CD4-positive, alpha-beta T cell treated with Interleukin-6 for 4 hours (primary cell): ENCODE results near the gene SLC46A3.
"Not testable (repeated sequence)": the region's sequence is repeated elsewhere in the genome, so short reads cannot be mapped to it uniquely, and the experiment has no call there.

ENCODE experiments used
- DNase-seq: peaks from one replicate; pipeline ENCODE4 v3.0.0-alpha.2; 2020; ENCODE audit warnings: mixed read lengths

Gene SLC46A3

DNA sequence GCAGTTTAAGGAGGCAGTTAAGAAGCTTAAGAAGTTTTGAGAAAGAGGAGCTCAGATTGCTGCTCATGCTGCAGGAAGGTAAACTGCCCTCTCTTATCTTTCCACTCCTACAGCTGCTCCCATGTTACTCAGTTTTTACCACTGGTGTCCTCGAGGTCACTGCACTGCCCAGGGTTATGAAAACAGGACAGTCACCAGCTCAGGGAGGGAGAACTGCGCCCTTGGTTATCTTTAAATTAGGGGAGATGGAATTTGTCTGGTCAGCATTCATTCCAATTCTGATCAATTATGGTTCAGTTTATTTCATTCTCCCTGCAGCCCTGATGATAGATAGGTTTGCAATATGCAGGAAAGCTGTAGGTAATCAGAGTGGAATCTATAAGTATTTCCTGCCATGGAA is 10.8 kb upstream of the SLC46A3 start:
- DNase-seq, result no peak

DNA sequence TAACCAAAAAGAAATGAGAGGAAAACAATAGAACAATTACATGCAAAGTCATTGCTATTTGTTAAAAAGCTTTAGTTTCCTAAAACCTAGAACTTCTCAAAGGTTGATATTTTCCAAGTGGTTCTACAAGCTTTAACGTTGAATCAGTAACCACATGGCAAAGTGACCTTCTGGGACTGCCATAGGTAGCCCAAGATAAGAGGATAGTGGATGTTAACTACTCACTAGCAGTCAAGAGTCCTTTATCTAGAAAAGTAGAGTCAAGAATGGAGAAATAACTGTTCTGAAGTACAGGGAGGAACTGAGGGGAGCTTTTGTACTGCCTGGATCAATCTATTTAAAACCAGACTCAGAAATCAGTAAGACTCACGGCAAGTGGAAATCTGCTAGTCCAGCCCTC is 9.9 kb upstream of the SLC46A3 start:
- DNase-seq, result no peak

DNA sequence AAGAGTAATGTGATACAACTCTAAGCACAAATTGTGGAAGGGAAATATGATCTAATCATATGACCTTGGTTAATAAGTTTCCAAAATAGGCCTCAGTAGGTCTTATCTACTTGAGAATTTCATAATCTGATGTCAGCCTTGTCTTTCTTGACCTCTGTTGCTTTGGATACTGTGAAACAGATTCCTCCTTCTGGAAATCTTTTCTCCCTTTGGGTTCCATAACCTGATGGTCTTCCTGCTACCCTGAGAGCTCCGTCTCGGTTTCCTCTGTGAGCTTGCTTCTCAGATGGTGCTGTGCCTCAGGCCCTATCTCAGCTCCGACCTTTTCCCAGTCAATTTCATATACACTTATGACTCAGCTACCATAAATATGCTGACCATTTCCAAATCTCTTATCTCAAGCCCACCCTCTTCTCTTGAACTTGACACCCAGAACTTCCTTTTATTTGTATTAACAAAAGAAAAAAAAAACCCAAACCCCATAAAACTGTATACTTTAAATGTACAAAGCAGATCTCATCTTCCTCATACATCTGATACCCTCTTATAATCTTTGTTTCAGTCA is 6.4 kb upstream of the SLC46A3 start:
- no peak for DNase-seq

DNA sequence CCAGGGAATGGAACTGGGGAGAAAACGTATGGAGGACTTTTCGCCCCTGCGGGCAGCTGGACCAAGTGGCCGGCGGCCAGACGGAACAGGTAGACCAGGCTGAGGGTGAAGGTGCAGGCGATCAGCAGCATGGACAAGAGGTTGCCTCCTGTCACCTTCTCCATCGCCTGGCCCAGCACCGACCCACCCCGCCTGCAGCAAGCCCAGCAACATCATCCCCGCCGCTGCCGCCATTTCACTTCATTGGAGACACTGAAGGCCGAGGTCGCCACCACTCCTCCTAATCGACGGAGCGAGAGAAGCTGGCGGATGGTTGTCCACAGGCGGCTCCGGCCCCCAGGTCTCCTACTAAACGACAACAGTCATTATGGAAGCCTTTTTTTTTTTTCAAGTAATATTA is 5.0 kb upstream of the SLC46A3 start:
- DNase-seq, result no peak

DNA sequence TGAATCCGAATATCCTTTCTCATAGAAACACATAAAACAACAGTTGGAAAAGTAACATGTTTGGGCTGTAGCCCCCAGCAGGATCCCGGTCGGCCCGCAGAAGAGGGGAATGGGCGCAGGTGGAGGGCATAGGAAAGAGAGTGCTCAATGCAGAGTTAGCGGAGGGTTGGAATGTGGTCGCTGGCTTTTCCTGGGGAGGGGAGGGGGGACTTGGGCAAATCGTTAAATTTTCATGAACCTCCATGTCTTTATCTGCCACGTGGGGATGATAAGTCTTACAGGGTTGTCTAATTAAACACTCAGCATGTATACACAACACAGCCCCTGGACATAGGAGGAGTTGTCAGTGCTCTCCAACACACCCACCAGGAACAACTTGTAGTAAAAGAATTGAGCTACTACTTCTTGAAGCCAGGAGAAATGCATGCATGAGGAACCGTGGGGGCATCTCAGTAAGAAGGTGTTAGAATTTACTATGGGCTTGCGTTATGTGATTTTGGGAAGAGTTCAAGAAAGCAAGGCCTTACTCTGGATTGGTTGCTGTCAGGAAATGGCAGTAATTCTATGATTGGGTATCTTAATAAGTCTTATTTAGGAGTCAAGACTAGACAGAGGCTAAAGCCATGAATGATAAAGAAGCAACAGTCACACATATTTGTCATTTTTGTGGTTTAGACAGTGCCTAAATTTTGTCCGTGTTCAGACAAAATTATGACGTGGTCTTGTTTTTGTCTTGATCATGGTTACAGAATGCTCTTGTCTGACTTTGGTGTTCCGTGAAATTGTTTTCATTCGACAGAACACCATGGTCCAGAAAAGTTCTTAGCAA is 671 bp upstream of the SLC46A3 start:
- DNase-seq, result no peak

DNA sequence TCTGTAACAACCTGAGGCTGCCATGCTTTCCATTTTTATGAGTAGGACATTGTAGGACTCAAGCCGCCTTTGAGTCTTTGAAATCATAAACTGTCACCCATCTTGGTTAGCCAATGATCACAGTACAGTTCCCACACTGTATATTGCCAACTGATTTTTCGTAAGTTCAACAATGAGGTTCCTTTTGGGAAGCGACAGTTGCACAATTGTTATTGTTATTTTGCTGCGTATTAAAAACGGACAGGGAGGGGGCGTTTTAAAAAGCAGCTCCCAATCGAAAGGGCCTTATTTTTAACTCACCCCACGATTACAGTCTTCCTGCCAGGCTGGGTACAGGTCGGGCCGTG is 601 bp downstream of the SLC46A3 start:
- no peak for DNase-seq

DNA sequence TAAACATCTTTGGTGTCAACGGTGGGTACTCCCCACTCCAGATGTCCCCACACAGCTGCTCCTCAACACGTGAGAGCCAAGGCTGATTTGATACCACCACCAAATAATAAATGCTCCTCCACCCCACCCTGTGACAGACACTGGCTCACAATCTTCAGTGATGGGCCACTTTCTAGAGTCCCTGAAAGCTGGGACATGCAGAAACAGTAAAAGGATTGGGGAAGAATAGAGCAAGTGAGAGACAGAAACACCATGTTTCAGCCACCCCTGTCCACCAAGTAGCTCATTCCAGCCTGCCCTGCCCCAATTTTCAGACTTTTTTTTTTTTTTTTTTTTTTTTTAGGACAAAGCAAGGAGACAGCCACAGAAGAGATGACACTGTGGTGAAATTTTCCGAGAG is 1.6 kb downstream of the SLC46A3 start:
- DNase-seq, result no peak

DNA sequence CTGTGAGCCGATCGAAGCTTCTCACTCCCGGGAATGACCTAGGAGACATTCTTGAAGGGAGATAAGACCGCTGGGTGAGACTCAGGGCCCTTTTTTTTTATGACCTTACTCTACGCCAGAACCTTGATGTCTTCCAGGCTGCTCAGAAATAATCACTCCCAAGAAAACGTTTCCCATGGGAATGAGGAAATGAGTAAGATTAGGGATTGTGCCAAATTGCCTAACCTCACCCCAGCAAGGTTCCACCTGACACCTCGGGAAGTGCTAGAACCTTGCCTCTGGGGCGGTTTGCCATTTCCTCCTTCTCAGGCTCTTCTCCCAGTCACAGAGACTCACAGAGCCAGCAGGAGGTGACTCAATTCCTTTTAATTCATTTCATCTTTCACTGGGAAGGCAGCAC is 2.3 kb downstream of the SLC46A3 start:
- no peak for DNase-seq

DNA sequence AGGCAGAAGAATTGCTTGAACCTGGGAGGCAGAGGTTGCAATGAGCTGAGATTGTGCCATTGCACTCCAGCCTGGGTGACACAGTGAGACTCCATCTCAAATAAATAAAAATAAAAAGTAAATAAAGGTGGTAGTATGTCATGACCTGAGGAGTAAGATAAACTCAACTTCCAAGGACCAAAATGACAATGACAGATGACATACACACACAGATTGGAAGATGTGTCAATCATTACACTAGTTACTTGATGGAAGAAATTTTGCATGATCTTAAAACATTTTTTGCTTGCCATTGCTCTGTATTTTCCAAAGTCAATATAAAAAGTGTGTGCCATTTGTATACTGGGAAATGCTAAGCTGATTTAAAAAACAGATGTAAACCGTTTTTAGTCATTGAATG is 4.1 kb downstream of the SLC46A3 start:
- no peak for DNase-seq

DNA sequence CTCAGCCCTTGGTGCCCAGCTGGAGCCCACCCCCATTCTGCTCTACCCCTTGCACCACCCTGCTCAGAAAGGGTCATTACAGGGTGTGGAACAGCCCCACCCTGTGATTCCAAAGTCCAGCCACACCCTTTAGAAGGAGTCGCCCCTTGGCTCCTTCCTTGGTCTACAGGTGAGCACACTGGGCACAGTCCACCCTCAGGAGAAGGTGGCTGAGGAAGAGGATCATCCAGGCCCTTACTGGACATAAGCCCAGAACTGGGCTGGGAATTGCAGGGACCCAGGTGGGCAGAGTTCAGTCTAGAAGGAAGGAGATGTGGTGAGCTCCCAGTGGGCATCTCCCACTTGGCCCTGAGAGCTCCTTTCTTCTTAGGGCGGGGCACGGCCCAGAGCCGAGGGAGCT is 8.6 kb downstream of the SLC46A3 start:
- no peak for DNase-seq

DNA sequence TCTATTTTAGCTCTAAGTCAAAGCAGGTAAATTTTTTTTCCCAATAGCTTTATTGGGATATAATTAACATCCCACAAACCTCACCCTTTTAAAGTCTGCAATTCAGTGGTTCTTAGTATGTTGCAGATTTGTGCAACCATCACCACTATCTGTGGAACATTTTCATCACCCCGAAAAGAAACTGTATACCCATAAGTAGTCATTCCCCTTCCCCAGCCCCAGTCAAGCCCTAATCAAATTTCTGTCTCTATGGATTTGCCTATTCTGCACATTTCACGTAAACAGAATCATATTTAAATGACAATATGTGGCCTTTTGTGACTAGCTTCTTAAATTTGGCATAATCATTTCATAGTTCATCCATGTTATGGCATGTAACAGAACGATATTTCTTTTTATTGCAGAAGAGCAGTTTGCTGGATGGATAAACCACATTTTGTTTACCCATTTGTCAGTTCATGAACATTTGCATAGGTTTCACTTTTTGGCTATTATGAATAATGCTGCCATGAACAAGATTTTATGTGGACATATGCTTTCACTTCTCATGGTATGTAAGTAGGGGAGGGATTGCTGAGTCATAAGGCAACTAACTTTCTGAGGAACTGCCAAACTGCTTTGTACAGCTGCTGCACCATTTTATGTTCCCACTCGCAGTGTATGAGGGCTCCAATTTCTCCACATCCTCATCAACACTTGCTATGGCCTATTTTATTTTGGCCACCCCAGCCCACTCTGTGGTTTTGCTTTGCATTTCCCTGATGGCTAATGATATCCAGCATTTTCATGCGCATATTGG is 10.9 kb downstream of the SLC46A3 start:
- no peak for DNase-seq

DNA sequence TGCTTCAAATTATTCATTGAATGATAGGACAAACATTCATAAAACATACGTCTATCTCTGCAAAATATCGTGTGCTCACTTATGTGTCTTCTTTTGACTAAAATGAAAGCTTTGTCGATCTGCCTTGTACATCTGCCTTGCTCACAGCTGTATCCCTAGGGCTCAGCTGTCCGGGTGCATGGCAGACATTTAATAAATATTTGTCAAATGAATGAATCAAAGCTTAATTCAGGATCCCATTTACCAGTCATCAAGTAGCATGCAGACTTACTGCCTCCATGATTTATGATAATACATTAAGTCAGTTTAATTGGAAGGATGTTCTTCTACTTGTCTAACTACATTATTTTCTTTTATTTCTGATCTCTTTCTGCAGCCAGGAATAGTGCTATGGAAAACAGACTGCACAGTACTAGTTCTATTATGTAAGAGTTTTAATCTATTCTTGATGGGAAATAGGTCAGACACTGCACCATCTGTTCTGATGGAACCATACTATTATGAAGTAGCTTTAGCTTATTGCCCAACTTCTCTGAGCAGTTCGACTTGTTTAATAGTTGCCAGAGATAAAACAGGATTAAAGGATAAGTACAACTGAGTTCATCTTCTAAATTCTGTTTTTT is 13.2 kb downstream of the SLC46A3 start:
- no peak for DNase-seq

DNA sequence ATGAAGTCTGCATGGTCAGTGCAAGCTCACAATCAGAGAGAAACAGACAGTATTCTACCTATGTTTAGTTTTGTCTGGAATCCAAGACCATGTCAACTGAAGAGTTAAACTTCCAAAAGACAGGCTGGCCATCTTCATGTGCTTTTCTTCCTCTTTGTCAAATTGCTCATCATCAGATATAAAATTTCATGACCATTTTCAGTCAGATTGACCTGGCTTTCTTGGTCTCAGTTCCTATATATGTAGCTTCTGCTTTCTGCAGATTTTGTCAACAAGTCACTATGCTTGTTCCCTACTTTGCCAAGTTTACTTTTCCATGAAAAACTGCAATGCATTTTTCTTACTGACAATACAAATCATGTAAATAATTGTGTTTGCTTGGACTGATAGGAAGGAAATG is 13.9 kb downstream of the SLC46A3 start:
- DNase-seq, result no peak

DNA sequence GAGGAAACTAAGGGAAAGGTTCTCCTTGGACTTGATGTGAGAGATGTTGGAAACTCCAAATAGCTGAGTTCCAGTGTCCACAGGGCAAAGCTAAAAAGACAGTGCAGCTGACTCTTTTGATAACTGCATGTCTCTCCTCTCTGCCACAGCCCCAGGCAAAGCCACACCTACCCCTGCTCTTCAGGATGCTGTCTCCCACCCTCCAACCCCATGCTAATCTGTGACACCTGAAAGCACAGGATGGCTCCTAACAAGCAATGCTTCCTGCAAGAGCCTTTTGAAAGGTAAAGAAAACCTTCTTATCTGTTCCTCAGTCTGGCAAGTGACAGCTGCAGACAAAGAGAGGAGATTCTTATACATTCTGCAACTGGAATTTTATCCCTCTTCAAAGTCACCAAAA is 14.5 kb downstream of the SLC46A3 start:
- DNase-seq, result no peak

DNA sequence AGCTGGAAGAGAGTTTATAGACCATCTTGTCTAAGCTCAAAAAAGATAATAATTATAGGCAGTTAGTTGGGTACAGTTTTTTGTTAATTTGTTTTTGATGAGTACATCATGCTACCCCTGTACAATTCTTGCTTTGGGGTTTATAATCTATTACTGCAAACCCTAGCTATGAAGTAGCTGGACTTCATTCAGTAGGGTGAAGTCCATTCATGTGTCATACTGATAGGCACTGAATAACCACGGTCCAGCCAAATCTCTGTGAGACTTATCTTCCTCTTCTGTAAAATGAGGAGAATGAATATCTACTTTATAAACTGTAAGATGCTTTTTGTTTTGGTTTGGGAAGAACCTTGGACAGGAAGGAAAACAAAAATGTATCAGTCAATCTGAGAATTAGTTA is 19.5 kb downstream of the SLC46A3 start:
- DNase-seq, result no peak

DNA sequence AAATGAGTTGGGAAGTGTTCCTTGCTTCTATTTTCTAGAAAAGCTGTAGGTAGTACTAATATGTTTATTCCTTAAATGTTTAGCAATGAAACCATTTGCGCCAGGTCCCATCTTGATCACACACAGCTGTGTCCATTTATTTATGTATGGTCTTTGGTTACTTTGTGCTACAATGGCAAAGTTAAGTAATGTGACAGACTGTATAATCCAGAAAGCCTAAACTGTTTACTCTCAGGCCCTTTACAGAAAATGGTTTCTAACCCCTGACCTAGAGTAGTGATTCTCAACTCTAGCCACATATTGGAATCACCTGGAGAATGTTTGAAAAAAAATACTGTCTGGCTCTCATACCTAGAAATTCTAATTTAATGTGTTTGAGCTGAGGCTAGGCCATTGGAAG is 21.3 kb downstream of the SLC46A3 start:
- no peak for DNase-seq

DNA sequence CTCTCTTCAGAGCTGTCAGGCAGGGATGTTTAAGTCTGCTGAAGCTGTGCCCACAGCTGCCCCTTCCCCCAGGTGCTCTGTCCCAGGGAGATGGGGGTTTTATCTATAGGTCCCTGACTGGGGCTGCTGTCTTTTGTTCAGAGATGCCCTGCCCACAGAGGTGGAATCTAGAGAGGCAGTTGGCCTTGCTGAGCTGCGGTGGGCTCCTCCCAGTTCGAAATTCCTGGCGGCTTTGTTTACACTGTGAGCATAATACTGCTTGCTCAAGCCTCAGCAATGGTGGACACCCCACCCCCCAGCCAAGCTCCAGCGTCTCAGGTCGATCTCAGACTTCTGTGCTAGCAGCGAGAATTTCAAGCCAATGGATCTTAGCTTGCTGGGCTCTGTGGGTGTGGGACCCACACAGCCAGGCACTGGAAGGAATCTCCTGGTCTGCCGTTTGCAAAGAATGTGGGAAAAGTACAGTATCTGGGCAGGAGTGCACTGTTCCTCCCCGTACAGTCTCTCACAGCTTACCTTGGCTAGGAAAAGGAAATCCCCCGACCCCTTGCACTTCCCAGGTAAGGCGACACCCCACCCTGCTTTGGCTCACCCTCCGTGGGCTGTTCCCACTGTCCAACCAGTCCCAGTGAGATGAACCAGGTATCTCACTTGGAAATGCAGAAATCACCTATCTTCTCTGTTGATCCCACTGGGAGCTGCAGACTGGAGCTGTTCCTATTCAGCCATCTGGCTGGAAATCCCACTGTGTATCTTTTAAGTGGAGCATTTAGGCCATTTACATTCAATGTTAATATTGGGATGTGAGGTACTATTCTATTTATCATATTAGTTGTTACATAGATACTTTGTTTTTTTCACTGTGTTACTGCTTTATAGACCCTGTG is 24.9 kb downstream of the SLC46A3 start:
- DNase-seq, result not testable (repeated sequence)

DNA sequence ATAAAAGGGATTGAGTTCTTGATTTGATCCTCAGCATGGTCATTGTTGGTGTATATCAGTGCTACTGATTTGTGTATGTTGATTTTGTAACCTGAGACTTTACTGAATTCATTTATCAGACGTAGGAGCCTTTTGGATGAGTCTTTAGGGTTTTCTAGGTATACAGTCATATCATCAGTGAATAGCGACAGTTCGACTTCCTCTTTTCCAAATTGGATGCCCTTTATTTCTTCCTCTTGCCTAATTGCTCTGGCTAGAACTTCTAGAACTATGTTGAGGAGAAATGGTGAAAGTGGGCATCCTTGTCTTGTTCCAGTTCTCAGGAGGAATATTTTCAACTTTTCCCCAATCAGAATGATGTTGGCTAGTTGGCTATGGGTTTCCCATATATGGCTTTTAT is 32.9 kb downstream of the SLC46A3 start:
- no peak for DNase-seq

DNA sequence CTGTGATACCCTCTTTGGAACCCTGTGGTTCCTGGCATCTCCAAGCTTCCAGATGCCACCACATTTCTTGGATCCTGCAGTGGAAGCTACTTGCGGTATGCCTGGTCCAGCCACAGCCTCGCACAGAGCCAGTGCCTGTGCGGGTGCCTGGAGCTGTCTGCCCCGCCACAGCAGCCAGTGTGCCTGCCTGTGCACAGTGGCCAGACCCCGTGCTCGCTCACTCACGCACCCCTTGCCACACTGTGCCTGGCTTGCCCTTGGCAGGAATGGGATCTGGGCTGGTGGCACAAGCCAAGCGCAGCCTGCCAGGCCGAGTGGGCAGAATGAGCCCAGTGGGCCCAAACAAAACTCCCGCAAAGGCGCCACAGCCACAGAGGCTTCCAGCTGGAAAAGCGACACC is 33.7 kb downstream of the SLC46A3 start:
- DNase-seq, result no peak

DNA sequence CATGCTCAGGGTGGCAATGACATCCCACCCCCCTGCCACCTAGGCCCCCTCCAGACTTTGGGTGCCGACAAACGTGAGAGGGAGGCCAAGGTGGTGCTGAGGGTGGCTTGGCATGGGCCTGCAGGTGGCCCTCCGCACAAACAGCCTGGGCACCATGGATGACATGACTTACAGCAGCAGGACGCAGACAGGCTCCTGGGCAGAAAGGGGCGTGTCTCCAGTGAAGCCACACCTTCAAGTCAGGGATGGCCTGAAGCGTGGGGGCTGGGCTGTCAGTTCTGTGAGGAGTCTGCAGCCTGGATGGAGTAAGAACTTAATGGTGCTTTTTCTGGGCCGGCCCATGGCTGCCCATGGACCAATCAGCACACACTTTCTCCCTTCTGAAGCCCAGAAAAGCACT is 34.5 kb downstream of the SLC46A3 start:
- no peak for DNase-seq

DNA sequence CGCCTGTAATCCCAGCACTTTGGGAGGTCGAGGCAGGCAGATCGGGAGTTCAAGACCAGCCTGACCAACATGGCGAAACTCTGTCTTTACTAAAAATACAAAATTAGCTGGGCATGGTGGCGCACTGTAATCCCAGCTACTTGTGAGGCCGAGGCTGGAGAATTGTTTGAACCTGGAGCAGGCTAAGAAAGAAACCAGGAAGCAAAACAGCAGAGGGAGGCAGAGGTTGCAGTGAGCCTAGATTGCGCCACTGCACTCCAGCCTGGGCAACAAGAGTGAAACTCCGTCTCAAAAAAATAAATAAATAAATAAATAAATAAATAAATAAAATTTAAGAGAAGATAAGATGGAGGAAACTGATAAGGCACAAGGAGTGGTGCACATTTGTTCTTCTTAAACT is 35.6 kb downstream of the SLC46A3 start:
- DNase-seq, result not testable (repeated sequence)

DNA sequence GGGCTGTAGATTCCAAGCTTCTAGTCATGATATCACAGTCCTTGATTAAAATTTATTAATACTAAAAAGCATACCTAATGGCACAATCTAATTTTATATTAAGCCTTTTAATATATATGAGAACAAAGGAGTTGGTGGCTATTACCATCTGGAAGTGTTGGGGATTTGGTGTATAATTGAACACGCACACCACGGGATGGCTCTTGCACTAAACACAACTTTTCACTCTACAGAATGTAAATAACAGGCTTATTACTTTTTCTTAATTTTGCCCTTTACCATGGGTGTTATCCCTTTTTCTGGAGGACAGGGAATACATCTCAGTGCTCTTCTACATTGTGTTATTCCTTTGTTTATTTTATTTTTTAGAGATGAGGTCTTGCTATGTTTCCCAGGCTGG is 38.2 kb downstream of the SLC46A3 start:
- no peak for DNase-seq

DNA sequence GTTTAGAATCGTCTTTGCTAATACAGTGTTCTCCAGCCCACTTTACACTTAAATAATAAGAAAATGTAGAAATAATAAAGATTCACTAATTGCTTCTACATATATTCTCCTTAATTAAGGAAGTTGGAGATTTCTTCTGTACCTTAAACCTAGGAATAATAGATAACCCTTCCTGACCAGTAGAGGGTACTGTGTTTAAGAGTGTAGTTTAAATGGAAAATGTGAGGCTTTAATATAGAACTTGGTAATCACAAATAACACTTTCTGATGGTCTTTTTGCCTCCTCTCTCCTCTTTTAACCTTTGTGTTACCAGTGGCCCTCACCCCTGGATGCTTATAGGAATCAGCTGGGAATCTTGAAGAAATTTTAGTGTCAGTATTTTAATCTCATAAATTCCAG is 39.1 kb downstream of the SLC46A3 start:
- no peak for DNase-seq
